Tibial nerve (tissue), 4 donors: ENCODE measurements around the gene UBE2A. TPM values are rescaled to one million over a fixed set of nuclear protein-coding genes. Genes with fewer than 3 reads are reported as not detected.

Experiments used
- DNase-seq, 2 donors: peaks; one replicate each; pipeline ENCODE4 v3.0.0-alpha.2; 2019; ENCODE audit warnings: low spot score in 2 of 2
- H3K27ac ChIP-seq, 4 donors: fragments of 200-600 bp; sonication (generic) in 3 of 4; one replicate each; pipeline ENCODE4 v1.5.1; 2017 to 2019; ENCODE audit warnings: mild to moderate bottlenecking in 1 of 4
- H3K27me3 ChIP-seq, 2 donors: fragments of 200-600 bp; sonication (generic) in 1 of 2; one replicate each; pipeline versions ENCODE4 v1.5.1 to v1.6.0; 2017 to 2019
- H3K36me3 ChIP-seq, 3 donors: fragments of 200-600 bp; sonication (generic); one replicate each; pipeline ENCODE4 v1.5.1; 2018 to 2019
- H3K4me1 ChIP-seq, 4 donors: fragments of 200-600 bp; sonication (generic) in 3 of 4; one replicate each; pipeline ENCODE4 v1.5.1; 2017 to 2019
- H3K4me3 ChIP-seq, 4 donors: fragments of 200-600 bp; sonication (generic) in 3 of 4; one replicate each; pipeline ENCODE4 v1.5.1; 2017 to 2019; ENCODE audit warnings: mild to moderate bottlenecking in 1 of 4, moderate library complexity in 1 of 4
- H3K9me3 ChIP-seq, 4 donors: fragments of 200-600 bp; sonication (generic) in 3 of 4; one replicate each; pipeline ENCODE4 v1.5.1; 2017 to 2019
- CTCF ChIP-seq, 5 experiments: fragments of 200-600 bp in 3 of 5; fragments of 450-650 bp in 2 of 5; sonication (generic) in 3 of 5; IDR thresholded peaks; one replicate each; pipeline ENCODE4 v1.5.1; 2016 to 2019; ENCODE audit warnings: antibody characterized with exemption in 5 of 5, mild to moderate bottlenecking in 3 of 5, moderate library complexity in 2 of 5
- EP300 ChIP-seq, 2 donors: sonication (generic); formaldehyde crosslinking; IDR thresholded peaks; one replicate each; pipeline ENCODE4 v1.6.1; 2017; ENCODE audit warnings: antibody characterized with exemption in 2 of 2, mild to moderate bottlenecking in 1 of 2
- POLR2A ChIP-seq, 2 donors: fragments of 450-650 bp; IDR thresholded peaks; one replicate each; pipeline ENCODE4 v1.6.1; 2017; ENCODE audit warnings: antibody characterized with exemption in 2 of 2, mild to moderate bottlenecking in 2 of 2, moderate library complexity in 2 of 2
- WGBS, 2 donors: methylation state at CpG; one replicate each; pipeline ENCODE4 v1.1.5; 2018; 5-methylcytosine and 5-hydroxymethylcytosine counted together
- total RNA-seq, 4 donors: library from RNA; depleted of rRNA; stranded (reverse); fragments of >200 nt; gene quantifications; one replicate each; pipeline ENCODE4 v1.1.0, GENCODE V29; 2016

Gene UBE2A
- total RNA-seq, 4 donors from 2014 or later, result 31.8 to 62.5 (median 40.5) TPM

DNA sequence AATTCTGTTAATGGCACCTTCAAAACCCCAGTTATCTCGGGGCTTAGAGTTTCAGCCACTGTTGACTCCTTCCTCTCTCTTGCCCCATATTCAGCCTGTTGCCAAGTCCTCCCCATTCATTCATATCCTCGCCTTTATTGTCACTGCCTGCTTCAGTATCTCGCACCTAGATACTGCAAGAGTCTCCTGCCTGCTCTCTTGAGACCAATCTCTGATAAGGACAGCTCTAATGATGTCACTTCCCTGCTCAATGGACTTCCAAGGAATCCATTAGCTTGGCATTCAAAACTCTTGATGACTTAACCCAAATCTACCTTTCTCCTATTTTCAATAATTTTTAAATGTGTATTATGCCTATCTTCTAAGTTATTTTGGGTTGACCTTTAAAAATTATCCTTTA is 1.1 kb upstream of the UBE2A start:
- no peaks in the 10 kb centered on the region for H3K27me3 ChIP-seq
- no peaks in the 10 kb centered on the region for H3K36me3 ChIP-seq
- H3K27ac ChIP-seq, result peak overlapping the region in 3 of 4 donors; percentile 94 to 96 (median 95)
- no peak for TF ChIP-seq POLR2A (IDR thresholded peaks at IDR 0.05)
- TF ChIP-seq CTCF (IDR thresholded peaks at IDR 0.05), result no peak
- TF ChIP-seq EP300 (IDR thresholded peaks at IDR 0.05), result no peak
- 53 to 87% methylated on average over 3 of the region's 3 CpGs for WGBS, 2 donors
- no peak for DNase-seq
- H3K9me3 ChIP-seq, result no peaks in the 10 kb centered on the region
- peak overlapping the region in 3 of 4 donors; percentile 63 to 79 (median 65) for H3K4me3 ChIP-seq
- H3K4me1 ChIP-seq, result peaks cover 3 to 23% (median 8%) of the 10 kb centered on the region in 4 donors

DNA sequence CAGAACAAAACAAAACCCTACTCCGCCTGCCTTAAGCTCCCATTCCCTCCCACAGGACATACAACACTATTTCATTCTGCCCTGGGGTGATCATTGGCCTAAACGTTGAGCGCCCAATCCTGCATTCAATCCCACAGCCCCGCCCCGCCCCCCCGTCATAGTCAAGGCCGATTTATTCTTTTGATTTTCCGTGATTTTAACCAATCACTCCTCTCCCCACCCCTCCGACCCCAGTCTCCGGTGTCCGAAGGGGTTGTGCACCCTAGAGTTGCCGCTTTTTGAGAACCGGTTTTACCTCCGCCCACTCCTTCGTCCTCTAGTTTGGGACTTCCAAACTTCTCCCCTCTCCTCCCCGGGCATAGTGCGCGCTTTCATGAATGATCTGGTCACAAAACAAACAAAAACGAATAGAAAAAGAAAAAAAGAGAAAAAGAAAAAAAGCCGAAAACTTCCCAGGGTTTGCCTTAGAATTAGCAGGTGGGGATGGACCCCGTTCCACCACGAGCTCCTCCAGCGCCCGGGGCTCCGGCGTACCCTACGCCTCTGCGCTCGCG is 446 bp upstream of the UBE2A start:
- H3K4me3 ChIP-seq, result peak overlapping the region; percentile 57 to 79 (median 64)
- no peaks in the 10 kb centered on the region for H3K36me3 ChIP-seq
- DNase-seq, result peak in 1 of 2 donors; percentile 7
- H3K4me1 ChIP-seq, result peaks cover 3 to 23% (median 8%) of the 10 kb centered on the region in 4 donors
- H3K27me3 ChIP-seq, result no peaks in the 10 kb centered on the region
- peak overlapping the region; percentile 91 to 96 (median 94) for H3K27ac ChIP-seq
- H3K9me3 ChIP-seq, result no peaks in the 10 kb centered on the region
- 4 to 34% methylated on average over 12 to 30 of the region's 30 CpGs for WGBS, 2 donors
- TF ChIP-seq POLR2A (IDR thresholded peaks at IDR 0.05) (no peak), CTCF (IDR thresholded peaks at IDR 0.05) (no peak), EP300 (IDR thresholded peaks at IDR 0.05) (no peak)

DNA sequence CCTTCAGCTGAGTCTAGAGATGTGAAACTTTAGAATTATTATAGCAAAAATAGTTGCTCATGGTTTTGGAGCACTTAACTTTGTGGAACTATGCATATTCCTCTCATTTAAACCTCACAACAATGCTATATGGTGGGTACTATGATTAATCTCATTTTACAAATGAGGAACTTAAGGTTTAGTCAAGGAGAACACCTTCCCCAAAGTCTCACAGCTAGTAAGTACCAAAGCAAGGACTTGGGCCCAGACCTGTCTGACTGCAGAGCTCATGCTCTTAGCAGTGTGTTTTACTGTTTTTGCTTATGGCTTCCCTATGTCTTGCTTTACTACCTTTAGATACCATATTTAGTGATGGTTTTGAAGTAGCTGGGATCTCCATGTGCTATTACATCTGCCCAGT is 5.1 kb downstream of the UBE2A start:
- no peak for DNase-seq
- no peak overlapping the region for H3K4me3 ChIP-seq
- H3K9me3 ChIP-seq, result no peaks in the 10 kb centered on the region
- peaks cover 3 to 15% (median 8%) of the 10 kb centered on the region in 4 donors for H3K4me1 ChIP-seq
- no peak overlapping the region for H3K27ac ChIP-seq
- TF ChIP-seq POLR2A (IDR thresholded peaks at IDR 0.05), result no peak
- TF ChIP-seq CTCF (IDR thresholded peaks at IDR 0.05), result no peak
- no peaks in the 10 kb centered on the region for H3K27me3 ChIP-seq
- H3K36me3 ChIP-seq, result no peaks in the 10 kb centered on the region

DNA sequence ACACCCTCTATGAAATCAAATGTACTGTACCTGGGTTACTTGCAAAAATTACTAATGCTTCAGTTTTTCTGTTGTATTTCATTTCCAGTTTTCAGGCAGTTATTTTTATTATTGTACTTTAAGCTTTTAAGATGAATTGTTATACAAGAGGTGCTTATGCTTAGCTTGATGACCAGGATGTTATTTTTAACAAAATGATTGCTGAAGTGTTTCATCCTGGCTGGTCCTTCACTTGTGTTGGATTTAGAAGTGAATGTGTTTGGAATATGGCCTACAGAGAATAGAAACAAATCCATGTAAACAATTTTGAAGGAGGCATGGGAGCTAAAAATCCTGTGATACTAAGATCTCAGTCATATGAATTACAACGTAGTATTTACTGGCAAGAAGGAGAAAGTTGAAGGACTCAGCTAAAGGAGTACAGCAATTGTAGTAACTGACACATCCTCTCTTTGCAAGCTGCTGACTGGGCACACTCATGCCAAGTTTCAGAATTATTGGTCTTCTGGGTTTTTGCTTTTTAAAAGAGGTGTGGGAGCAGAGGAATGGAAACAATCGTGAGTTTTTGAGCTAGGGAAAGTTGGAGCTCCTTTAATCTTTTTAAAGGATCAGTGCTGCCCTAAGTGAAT is 9.2 kb downstream of the UBE2A start:
- H3K27me3 ChIP-seq, result no peaks in the 10 kb centered on the region
- no peaks in the 10 kb centered on the region for H3K36me3 ChIP-seq
- DNase-seq, result no peak
- WGBS, 2 donors, result 44 to 46% methylated on average over 2 of the region's 2 CpGs
- no peak overlapping the region for H3K4me3 ChIP-seq
- no peak overlapping the region for H3K27ac ChIP-seq
- H3K9me3 ChIP-seq, result no peaks in the 10 kb centered on the region
- TF ChIP-seq EP300 (IDR thresholded peaks at IDR 0.05) (no peak), CTCF (IDR thresholded peaks at IDR 0.05) (no peak), POLR2A (IDR thresholded peaks at IDR 0.05) (no peak)
- H3K4me1 ChIP-seq, result peaks cover 0 to 3% (median 0%) of the 10 kb centered on the region in 4 donors

GRCh38 chrX:119589810-119590209 is 15.4 kb downstream of the UBE2A start:
- DNase-seq, result no peak
- WGBS, 2 donors, result 89 to 93% methylated on average over 5 of the region's 5 CpGs

More at GRCh38 chrX:119589810-119590209, 15.4 kb downstream of the UBE2A start:
- H3K4me3 ChIP-seq, result no peak overlapping the region
- H3K27me3 ChIP-seq, result no peaks in the 10 kb centered on the region
- H3K36me3 ChIP-seq, result peaks cover 0 to 19% (median 0%) of the 10 kb centered on the region in 3 donors
- no peaks in the 10 kb centered on the region for H3K4me1 ChIP-seq
- TF ChIP-seq CTCF (IDR thresholded peaks at IDR 0.05), result no peak
- TF ChIP-seq EP300 (IDR thresholded peaks at IDR 0.05), result no peak
- TF ChIP-seq POLR2A (IDR thresholded peaks at IDR 0.05), result no peak
- no peak overlapping the region for H3K27ac ChIP-seq
- H3K9me3 ChIP-seq, result no peaks in the 10 kb centered on the region
